Progenitor cell of endocrine pancreas (in vitro differentiated cells): ENCODE results near the gene RBM44. TPM values are rescaled to one million over a fixed set of nuclear protein-coding genes. Genes with fewer than 3 reads are reported as not detected.
A peak's percentile ranks its signal among the peaks of the same experiment; 100 is the strongest.
"Not testable (repeated sequence)": the region's sequence is repeated elsewhere in the genome, so short reads cannot be mapped to it uniquely, and the experiment has no call there.

ENCODE experiments used
- DNase-seq: peaks from one replicate; pipeline ENCODE4 v3.0.0; 2021; ENCODE audit warnings: low spot score; ENCODE audit not compliant: unreplicated experiment
- H3K27ac Mint-ChIP-seq: 2 replicates; pipeline ENCODE4 v1.8.0; 2021; ENCODE audit warnings: mild to moderate bottlenecking, moderate library complexity, mixed read lengths
- H3K27me3 Mint-ChIP-seq: 2 replicates; pipeline ENCODE4 v1.8.0; 2021; ENCODE audit warnings: mixed read lengths
- H3K36me3 Mint-ChIP-seq: 2 replicates; pipeline ENCODE4 v1.8.0; 2022; ENCODE audit warnings: mixed read lengths; ENCODE audit not compliant: insufficient read depth
- H3K4me1 Mint-ChIP-seq: 2 replicates; pipeline ENCODE4 v1.8.0; 2021; ENCODE audit warnings: low read depth, mixed read lengths
- H3K4me3 Mint-ChIP-seq: 2 replicates; pipeline ENCODE4 v1.8.0; 2021; ENCODE audit warnings: low read depth, mild to moderate bottlenecking, moderate library complexity, mixed read lengths
- H3K9me3 Mint-ChIP-seq: 2 replicates; pipeline ENCODE4 v1.8.0; 2021; ENCODE audit warnings: low read depth, mixed read lengths
- total RNA-seq: library from RNA; stranded (reverse); gene quantifications from 2 replicates; pipeline ENCODE4 v1.2.1, GENCODE V29; 2021
- TF ChIP-seq, protein P1 (sequence below): fragments of 200-600 bp; sonication (generic); IDR thresholded peaks from one replicate; pipeline ENCODE4 v1.5.0; 2021; ENCODE audit warnings: antibody characterized with exemption, mild to moderate bottlenecking; ENCODE audit not compliant: unreplicated experiment

RBM44 gene
- total RNA-seq, 1 donor from 2014 or later = 0.81 TPM

DNA sequence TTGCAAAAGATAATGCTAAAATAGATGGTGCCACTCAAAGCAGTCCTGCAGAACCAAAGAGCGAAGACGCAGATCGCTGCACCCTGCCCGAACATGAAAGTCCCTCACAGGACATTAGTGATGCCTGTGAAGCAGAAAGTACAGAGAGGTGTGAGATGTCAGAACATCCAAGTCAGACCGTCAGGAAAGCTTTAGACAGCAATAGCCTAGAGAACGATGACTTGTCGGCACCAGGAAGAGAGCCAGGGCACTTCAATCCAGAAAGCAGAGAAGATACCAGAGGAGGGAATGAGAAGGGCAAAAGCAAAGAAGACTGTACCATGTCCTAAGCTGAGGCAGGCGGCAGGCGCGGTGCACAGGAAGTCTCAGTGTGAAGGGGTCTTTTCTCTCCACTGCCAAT, 34.8 kb upstream of the RBM44 start:
- Mint-ChIP-seq H3K4me1 (peaks cover 3% of the 10 kb centered on the region), H3K9me3 (no peaks in the 10 kb centered on the region), H3K27me3 (no peaks in the 10 kb centered on the region), H3K4me3 (no peak overlapping the region), H3K36me3 (peaks cover 32% of the 10 kb centered on the region), H3K27ac (no peak overlapping the region)
- TF ChIP-seq, protein P1, sequence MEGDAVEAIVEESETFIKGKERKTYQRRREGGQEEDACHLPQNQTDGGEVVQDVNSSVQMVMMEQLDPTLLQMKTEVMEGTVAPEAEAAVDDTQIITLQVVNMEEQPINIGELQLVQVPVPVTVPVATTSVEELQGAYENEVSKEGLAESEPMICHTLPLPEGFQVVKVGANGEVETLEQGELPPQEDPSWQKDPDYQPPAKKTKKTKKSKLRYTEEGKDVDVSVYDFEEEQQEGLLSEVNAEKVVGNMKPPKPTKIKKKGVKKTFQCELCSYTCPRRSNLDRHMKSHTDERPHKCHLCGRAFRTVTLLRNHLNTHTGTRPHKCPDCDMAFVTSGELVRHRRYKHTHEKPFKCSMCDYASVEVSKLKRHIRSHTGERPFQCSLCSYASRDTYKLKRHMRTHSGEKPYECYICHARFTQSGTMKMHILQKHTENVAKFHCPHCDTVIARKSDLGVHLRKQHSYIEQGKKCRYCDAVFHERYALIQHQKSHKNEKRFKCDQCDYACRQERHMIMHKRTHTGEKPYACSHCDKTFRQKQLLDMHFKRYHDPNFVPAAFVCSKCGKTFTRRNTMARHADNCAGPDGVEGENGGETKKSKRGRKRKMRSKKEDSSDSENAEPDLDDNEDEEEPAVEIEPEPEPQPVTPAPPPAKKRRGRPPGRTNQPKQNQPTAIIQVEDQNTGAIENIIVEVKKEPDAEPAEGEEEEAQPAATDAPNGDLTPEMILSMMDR = no peak
- no peak for DNase-seq

DNA sequence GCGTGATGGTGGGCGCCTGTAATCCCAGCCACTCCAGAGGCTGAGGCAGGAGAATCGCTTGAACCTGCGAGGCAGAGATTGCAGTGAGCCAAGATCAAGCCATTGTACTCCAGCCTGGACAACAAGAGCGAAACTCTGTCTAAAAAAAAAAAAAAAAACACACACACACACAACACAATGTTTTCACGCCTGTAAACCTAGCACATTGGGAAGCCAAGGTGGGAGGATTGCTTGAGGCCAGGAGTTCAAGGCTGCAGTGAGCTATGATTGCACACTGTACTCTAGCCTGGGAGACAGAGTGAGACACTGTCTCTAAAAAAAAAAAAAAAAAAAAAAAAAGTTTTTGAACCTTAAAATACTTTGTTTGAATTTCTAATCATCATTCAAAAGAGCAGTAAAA, 33.5 kb upstream of the RBM44 start:
- H3K36me3 Mint-ChIP-seq = peaks cover 30% of the 10 kb centered on the region
- H3K9me3 Mint-ChIP-seq, H3K4me1 Mint-ChIP-seq, H3K27me3 Mint-ChIP-seq, H3K27ac Mint-ChIP-seq, DNase-seq, H3K4me3 Mint-ChIP-seq: not testable (repeated sequence)

DNA sequence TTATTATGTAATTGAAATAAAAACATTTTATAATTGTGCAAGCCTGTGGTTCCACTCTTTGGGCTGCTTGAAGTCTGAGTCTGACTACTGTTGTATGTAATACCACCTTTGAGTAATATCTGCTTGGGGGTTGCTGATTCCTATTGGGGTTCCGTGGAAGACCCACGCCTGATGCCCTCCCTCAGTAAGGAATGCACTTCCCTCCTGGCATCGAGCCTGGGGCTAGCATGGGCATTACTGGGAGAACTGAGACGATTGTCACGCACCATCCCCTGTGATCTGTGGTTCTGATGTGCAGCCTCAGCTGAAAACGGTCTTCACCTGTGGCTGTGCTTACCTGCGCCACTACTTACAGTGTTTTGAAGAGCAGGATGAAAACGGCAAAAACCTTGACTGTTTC, 32.7 kb upstream of the RBM44 start:
- H3K27me3 Mint-ChIP-seq = no peaks in the 10 kb centered on the region
- H3K36me3 Mint-ChIP-seq = peaks cover 27% of the 10 kb centered on the region
- TF ChIP-seq, protein P1 = no peak
- H3K27ac Mint-ChIP-seq = no peak overlapping the region
- DNase-seq = no peak
- H3K4me1 Mint-ChIP-seq = peaks cover 5% of the 10 kb centered on the region
- no peaks in the 10 kb centered on the region for H3K9me3 Mint-ChIP-seq
- no peak overlapping the region for H3K4me3 Mint-ChIP-seq

DNA sequence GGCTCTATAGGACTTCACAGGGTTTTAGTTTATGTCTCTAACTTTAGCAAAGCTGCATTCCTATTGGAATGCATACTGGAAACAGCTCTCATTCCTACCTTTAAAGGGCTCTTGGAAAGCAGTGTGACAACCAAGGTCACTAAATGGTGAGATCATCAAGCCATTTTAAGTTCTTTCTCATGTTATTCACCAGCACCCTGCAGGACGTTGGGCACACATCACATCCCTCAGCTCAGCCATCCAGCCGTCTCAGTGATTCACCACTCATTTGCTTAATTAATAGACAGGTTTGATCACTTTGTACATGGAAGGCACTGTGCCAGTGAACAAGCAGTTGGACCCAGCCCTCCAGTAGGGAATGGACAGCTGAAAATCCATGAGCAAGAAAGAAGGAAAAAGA, 32.2 kb upstream of the RBM44 start:
- Mint-ChIP-seq H3K27ac (no peak overlapping the region), H3K36me3 (peaks cover 30% of the 10 kb centered on the region), H3K9me3 (no peaks in the 10 kb centered on the region), H3K4me3 (no peak overlapping the region), H3K27me3 (no peaks in the 10 kb centered on the region), H3K4me1 (peaks cover 5% of the 10 kb centered on the region)
- DNase-seq = no peak
- TF ChIP-seq, protein P1 = no peak

DNA sequence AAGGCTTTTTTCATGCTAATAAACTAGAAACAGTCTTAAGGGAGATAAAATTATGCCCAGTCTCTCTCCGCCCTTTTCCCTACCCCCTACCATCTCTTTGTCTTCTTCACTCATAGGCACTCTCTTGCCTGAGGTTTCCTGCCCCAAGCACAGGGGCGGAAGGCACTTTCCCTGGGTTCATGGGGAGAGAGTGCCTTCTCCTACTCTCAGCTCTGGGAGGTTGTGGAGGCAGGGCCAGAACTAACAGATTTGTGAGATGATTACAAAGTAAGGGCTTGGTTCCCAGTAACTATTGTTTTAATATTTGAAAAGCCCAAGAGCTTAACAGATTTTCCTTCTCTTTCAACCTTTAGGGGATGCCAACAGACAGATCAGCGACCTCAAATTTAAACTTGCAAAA, 26.1 kb upstream of the RBM44 start:
- peak overlapping the region; percentile 51 for H3K27ac Mint-ChIP-seq
- no peak overlapping the region for H3K4me3 Mint-ChIP-seq
- TF ChIP-seq, protein P1 = no peak
- peaks cover 36% of the 10 kb centered on the region for H3K36me3 Mint-ChIP-seq
- H3K9me3 Mint-ChIP-seq = no peaks in the 10 kb centered on the region
- no peaks in the 10 kb centered on the region for H3K27me3 Mint-ChIP-seq
- no peak for DNase-seq
- H3K4me1 Mint-ChIP-seq = peaks cover 8% of the 10 kb centered on the region

DNA sequence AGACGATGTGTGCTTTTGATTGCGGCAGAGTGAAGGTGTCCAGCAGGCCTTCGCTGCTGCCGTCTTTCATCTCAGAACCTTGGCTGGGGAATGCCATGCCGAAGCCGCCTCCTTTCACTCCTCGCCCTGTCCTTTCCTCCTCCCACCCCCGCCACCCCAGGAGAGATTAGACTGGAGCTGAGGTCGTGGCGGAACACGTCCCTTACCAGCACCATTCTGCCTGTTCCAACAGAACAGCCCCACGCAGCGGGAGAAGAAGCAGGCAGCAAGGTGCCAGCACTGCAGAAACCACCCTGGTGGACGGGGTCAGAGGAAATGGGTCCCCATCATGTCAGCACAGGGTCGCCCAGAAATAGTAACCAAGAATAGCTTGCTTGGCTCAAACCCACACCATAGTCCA, 24.8 kb upstream of the RBM44 start:
- H3K27ac Mint-ChIP-seq = no peak overlapping the region
- no peak overlapping the region for H3K4me3 Mint-ChIP-seq
- no peak for DNase-seq
- H3K27me3 Mint-ChIP-seq = no peaks in the 10 kb centered on the region
- TF ChIP-seq, protein P1 = no peak
- peaks cover 2% of the 10 kb centered on the region for H3K9me3 Mint-ChIP-seq
- peaks cover 41% of the 10 kb centered on the region for H3K36me3 Mint-ChIP-seq
- H3K4me1 Mint-ChIP-seq = peaks cover 8% of the 10 kb centered on the region
